ENCODE measurements around the gene ERN1. TPM values are rescaled to one million over a fixed set of nuclear protein-coding genes. Genes with fewer than 3 reads are reported as not detected.

ERN1 gene
- total RNA-seq, 1 donor from 2014 or later: 12.1 TPM

- Mint-ChIP-seq H3K27ac (no peak overlapping the region), H3K27me3 (no peaks in the 10 kb centered on the region), H3K4me3 (no peak overlapping the region), H3K4me1 (ENCODE audit: unreplicated experiment) (peaks cover 22% of the 10 kb centered on the region), H3K36me3 (peaks cover 15% of the 10 kb centered on the region), H3K9me3 (no peaks in the 10 kb centered on the region)
- TF ChIP-seq CTCF (conservative IDR thresholded peaks at IDR 0.05): no peak
- no peak for DNase-seq (ENCODE audit: extremely low spot score, unreplicated experiment)
These were observed 15.4 kb upstream of the ERN1 start for GRCh38 chr17:64145375-64145750.

GRCh38 chr17:64139542-64139941 is 9.6 kb upstream of the ERN1 start:
- DNase-seq (ENCODE audit: extremely low spot score, unreplicated experiment): no peak
- Mint-ChIP-seq H3K4me1 (ENCODE audit: unreplicated experiment) (no peaks in the 10 kb centered on the region), H3K27ac (no peak overlapping the region), H3K27me3 (no peaks in the 10 kb centered on the region), H3K36me3 (no peaks in the 10 kb centered on the region), H3K4me3 (no peak overlapping the region), H3K9me3 (no peaks in the 10 kb centered on the region)
- TF ChIP-seq CTCF (conservative IDR thresholded peaks at IDR 0.05): no peak

- no peak for DNase-seq (ENCODE audit: extremely low spot score, unreplicated experiment)
- H3K36me3 Mint-ChIP-seq: no peaks in the 10 kb centered on the region
- peaks cover 4% of the 10 kb centered on the region for H3K27me3 Mint-ChIP-seq
- no peak overlapping the region for H3K27ac Mint-ChIP-seq
- no peaks in the 10 kb centered on the region for H3K9me3 Mint-ChIP-seq
- no peak for TF ChIP-seq CTCF (conservative IDR thresholded peaks at IDR 0.05)
- peaks cover 5% of the 10 kb centered on the region for H3K4me1 Mint-ChIP-seq (ENCODE audit: unreplicated experiment)
- no peak overlapping the region for H3K4me3 Mint-ChIP-seq
These were observed 8.5 kb upstream of the ERN1 start for GRCh38 chr17:64138441-64138840.

GRCh38 chr17:64135000-64135399 is 5.1 kb upstream of the ERN1 start:
- Mint-ChIP-seq H3K4me3 (no peak overlapping the region), H3K27ac (no peak overlapping the region), H3K36me3 (no peaks in the 10 kb centered on the region)

GRCh38 chr17:64134216-64134970 is 4.4 kb upstream of the ERN1 start:
- no peaks in the 10 kb centered on the region for H3K36me3 Mint-ChIP-seq

More at GRCh38 chr17:64135000-64135399, 5.1 kb upstream of the ERN1 start:
- H3K4me1 Mint-ChIP-seq (ENCODE audit: unreplicated experiment): peaks cover 10% of the 10 kb centered on the region
- H3K27me3 Mint-ChIP-seq: peaks cover 13% of the 10 kb centered on the region
- TF ChIP-seq CTCF (conservative IDR thresholded peaks at IDR 0.05): no peak
- no peaks in the 10 kb centered on the region for H3K9me3 Mint-ChIP-seq
- DNase-seq (ENCODE audit: extremely low spot score, unreplicated experiment): no peak

More at GRCh38 chr17:64134216-64134970, 4.4 kb upstream of the ERN1 start:
- H3K4me1 Mint-ChIP-seq (ENCODE audit: unreplicated experiment): peaks cover 10% of the 10 kb centered on the region
- no peak for DNase-seq (ENCODE audit: extremely low spot score, unreplicated experiment)
- H3K9me3 Mint-ChIP-seq: no peaks in the 10 kb centered on the region
- no peak overlapping the region for H3K4me3 Mint-ChIP-seq
- no peak for TF ChIP-seq CTCF (conservative IDR thresholded peaks at IDR 0.05)
- peak overlapping the region; percentile 65 for H3K27ac Mint-ChIP-seq
- H3K27me3 Mint-ChIP-seq: peaks cover 13% of the 10 kb centered on the region

All from type B pancreatic cell (in vitro differentiated cells).